ENCODE data around the gene GSPT1. TPM values are rescaled to one million over a fixed set of nuclear protein-coding genes. Genes with fewer than 3 reads are reported as not detected.

GSPT1 gene
- total and polyA plus RNA-seq, 9 of the 15 experiments (the other 6 are each of a cell fraction or from before 2014, with no cell fraction given): 63.8 to 269 (median 148) TPM

GRCh38 chr16:11916524-11917285 is 949 bp upstream of the GSPT1 start (continued):
- TF ChIP-seq SREBF2 (CRISPR knock-in tag; IDR thresholded peaks at IDR 0.05): no peak
- no peak for TF ChIP-seq MBD2 (IDR thresholded peaks at IDR 0.05; ENCODE audit: borderline replicate concordance, low read depth)
- TF ChIP-seq SRSF1 (IDR thresholded peaks at IDR 0.05; ENCODE audit: low read depth, low read length): no peak
- no peak for TF ChIP-seq SMAD3 (CRISPR knock-in tag; conservative IDR thresholded peaks at IDR 0.05)
- no peak for TF ChIP-seq ZNF431 (CRISPR knock-in tag; IDR thresholded peaks at IDR 0.05)
- TF ChIP-seq HEY1 (CRISPR knock-in tag; IDR thresholded peaks at IDR 0.05; ENCODE audit: borderline replicate concordance): no peak
- no peak for TF ChIP-seq ZFP36 (IDR thresholded peaks at IDR 0.05; ENCODE audit: low read depth, low read length, partially characterized antibody)
- TF ChIP-seq DPF2 (IDR thresholded peaks at IDR 0.05): peak; percentile 58
- no peak for TF ChIP-seq MEIS2 (IDR thresholded peaks at IDR 0.05; ENCODE audit: partially characterized antibody)
- TF ChIP-seq, protein P1, sequence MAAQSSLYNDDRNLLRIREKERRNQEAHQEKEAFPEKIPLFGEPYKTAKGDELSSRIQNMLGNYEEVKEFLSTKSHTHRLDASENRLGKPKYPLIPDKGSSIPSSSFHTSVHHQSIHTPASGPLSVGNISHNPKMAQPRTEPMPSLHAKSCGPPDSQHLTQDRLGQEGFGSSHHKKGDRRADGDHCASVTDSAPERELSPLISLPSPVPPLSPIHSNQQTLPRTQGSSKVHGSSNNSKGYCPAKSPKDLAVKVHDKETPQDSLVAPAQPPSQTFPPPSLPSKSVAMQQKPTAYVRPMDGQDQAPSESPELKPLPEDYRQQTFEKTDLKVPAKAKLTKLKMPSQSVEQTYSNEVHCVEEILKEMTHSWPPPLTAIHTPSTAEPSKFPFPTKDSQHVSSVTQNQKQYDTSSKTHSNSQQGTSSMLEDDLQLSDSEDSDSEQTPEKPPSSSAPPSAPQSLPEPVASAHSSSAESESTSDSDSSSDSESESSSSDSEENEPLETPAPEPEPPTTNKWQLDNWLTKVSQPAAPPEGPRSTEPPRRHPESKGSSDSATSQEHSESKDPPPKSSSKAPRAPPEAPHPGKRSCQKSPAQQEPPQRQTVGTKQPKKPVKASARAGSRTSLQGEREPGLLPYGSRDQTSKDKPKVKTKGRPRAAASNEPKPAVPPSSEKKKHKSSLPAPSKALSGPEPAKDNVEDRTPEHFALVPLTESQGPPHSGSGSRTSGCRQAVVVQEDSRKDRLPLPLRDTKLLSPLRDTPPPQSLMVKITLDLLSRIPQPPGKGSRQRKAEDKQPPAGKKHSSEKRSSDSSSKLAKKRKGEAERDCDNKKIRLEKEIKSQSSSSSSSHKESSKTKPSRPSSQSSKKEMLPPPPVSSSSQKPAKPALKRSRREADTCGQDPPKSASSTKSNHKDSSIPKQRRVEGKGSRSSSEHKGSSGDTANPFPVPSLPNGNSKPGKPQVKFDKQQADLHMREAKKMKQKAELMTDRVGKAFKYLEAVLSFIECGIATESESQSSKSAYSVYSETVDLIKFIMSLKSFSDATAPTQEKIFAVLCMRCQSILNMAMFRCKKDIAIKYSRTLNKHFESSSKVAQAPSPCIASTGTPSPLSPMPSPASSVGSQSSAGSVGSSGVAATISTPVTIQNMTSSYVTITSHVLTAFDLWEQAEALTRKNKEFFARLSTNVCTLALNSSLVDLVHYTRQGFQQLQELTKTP (IDR thresholded peaks at IDR 0.05; ENCODE audit: low read depth in 1 of 2, partially characterized antibody in 2 of 2): peak in 1 of 2 experiments; percentile 5

All from K562 (cell line).